ENCODE results near the gene CBX4. TPM values are rescaled to one million over a fixed set of nuclear protein-coding genes. Genes with fewer than 3 reads are reported as not detected.
A peak's percentile ranks its signal among the peaks of the same experiment; 100 is the strongest.

Gene CBX4
- total and polyA plus RNA-seq, 2 of the 13 experiments (the other 11 are each of a cell fraction or from before 2014, with no cell fraction given): 25.8 to 50.8 TPM

DNA sequence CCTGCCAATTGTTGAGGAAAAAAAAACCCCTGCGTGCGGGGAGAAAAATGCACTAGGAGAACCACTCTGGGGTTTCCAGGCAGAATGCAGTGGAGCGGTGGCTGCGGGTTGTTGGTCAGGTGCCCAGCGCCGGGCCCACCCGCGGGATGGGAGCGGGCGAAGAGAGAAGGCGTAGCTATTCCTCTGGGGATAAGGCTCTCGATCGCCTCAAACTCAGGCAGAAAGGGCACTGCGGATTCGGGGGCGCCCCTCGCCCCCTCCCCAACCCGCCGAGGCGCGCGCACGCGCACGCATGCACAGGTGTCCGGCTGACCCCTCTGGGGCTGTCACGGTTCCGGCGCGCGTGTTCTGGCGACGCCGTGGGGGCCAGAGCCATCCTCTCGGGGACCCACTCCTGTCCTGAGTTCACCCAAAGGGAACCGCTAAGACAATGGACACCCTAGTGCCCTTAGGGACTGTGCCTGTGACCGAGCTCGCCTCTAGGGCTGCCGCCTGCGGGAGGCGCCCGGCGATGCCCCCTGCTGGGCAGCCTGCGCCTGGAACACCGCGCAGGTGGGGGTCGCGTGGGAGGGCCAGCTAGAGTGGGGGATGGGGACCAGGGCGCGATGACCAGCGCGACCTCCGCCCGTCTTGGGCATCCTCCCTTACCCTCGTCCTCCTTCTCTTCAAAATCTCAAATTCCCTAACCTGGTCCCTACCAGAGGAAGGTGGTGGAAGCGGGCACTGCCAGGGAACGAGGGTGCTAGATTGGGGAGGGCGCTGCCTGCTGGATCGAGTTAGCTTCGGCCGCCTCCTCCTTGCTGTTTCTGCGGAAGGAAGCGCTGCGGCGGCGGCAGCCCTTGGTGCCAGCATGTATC, 28.0 kb downstream of the CBX4 start (continued):
- TF ChIP-seq ZNF710 (CRISPR knock-in tag; IDR thresholded peaks at IDR 0.05; ENCODE audit: borderline replicate concordance) (no peak), ZNF644 (CRISPR knock-in tag; IDR thresholded peaks at IDR 0.05; ENCODE audit: low read depth) (no peak), NR2C2 (CRISPR knock-in tag; IDR thresholded peaks at IDR 0.05; ENCODE audit: borderline replicate concordance) (no peak), SMARCC2 (IDR thresholded peaks at IDR 0.05) (no peak), ZNF3 (CRISPR knock-in tag; IDR thresholded peaks at IDR 0.05) (no peak), TOE1 (CRISPR knock-in tag; IDR thresholded peaks at IDR 0.05) (no peak), YY1 (IDR thresholded peaks at IDR 0.05; ENCODE audit: insufficient read depth, insufficient replicate concordance, low read depth, low read length) (peak; percentile 69), ZNF33A (CRISPR knock-in tag; IDR thresholded peaks at IDR 0.05; ENCODE audit: borderline replicate concordance) (no peak), ZNF367 (CRISPR knock-in tag; IDR thresholded peaks at IDR 0.05; ENCODE audit: borderline replicate concordance) (peak; percentile 72; the same call in 1 of the 2 replicates), IKZF5 (CRISPR knock-in tag; IDR thresholded peaks at IDR 0.05) (0 out of 2 replicates have a peak, but pooled peaks have one; percentile 59), NFAT5 (CRISPR knock-in tag; IDR thresholded peaks at IDR 0.05) (no peak), ZNF883 (CRISPR knock-in tag; IDR thresholded peaks at IDR 0.05; ENCODE audit: not compliant biosample characterization) (peak; percentile 52), ZNF605 (CRISPR knock-in tag; IDR thresholded peaks at IDR 0.05) (no peak), TEAD3 (CRISPR knock-in tag; optimal IDR thresholded peaks at IDR 0.05; ENCODE audit: borderline replicate concordance) (peak; percentile 5)
- TF ChIP-seq, protein P1, sequence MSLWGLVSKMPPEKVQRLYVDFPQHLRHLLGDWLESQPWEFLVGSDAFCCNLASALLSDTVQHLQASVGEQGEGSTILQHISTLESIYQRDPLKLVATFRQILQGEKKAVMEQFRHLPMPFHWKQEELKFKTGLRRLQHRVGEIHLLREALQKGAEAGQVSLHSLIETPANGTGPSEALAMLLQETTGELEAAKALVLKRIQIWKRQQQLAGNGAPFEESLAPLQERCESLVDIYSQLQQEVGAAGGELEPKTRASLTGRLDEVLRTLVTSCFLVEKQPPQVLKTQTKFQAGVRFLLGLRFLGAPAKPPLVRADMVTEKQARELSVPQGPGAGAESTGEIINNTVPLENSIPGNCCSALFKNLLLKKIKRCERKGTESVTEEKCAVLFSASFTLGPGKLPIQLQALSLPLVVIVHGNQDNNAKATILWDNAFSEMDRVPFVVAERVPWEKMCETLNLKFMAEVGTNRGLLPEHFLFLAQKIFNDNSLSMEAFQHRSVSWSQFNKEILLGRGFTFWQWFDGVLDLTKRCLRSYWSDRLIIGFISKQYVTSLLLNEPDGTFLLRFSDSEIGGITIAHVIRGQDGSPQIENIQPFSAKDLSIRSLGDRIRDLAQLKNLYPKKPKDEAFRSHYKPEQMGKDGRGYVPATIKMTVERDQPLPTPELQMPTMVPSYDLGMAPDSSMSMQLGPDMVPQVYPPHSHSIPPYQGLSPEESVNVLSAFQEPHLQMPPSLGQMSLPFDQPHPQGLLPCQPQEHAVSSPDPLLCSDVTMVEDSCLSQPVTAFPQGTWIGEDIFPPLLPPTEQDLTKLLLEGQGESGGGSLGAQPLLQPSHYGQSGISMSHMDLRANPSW (CRISPR knock-in tag; IDR thresholded peaks at IDR 0.05; ENCODE audit: borderline replicate concordance): no peak
